Activated CD4-positive, alpha-beta memory T cell treated with anti-CD3 and anti-CD28 coated beads, Interleukin-2, amount 10 ng/mL, durations not matched to agents 7 days and 5 days (primary cell): Measurements from ENCODE around the gene ITIH4. TPM values are rescaled to one million over a fixed set of nuclear protein-coding genes. Genes with fewer than 3 reads are reported as not detected.

Source experiments
- CTCF ChIA-PET: fragments of 350-600 bp; sonication (Branson Sonifier 250); formaldehyde crosslinking; loops from one replicate; lab custom pipeline; 2021; ENCODE audit warnings: antibody characterized with exemption, inconsistent platforms; lab: Charles Lee
- POLR2A ChIA-PET: fragments of 350-600 bp; sonication (Branson Sonifier 250); formaldehyde crosslinking; loops from one replicate; lab custom pipeline; 2021; ENCODE audit warnings: antibody characterized with exemption; lab: Charles Lee
- DNase-seq: peaks from one replicate; pipeline ENCODE4 v3.0.0-alpha.2; 2020
- H3K27ac Mint-ChIP-seq: one replicate; pipeline ENCODE4 v1.8.0; 2021; ENCODE audit warnings: mild to moderate bottlenecking, mixed read lengths
- H3K27me3 Mint-ChIP-seq: one replicate; pipeline ENCODE4 v1.8.0; 2021; ENCODE audit warnings: mixed read lengths
- H3K36me3 Mint-ChIP-seq: one replicate; pipeline ENCODE4 v1.8.0; 2021; ENCODE audit warnings: low read depth, mixed read lengths
- H3K4me1 Mint-ChIP-seq: one replicate; pipeline ENCODE4 v1.8.0; 2021; ENCODE audit warnings: mixed read lengths
- H3K4me3 Mint-ChIP-seq: one replicate; pipeline ENCODE4 v1.8.0; 2021; ENCODE audit warnings: mild to moderate bottlenecking, mixed read lengths
- H3K9me3 Mint-ChIP-seq: one replicate; pipeline ENCODE4 v1.8.0; 2021; ENCODE audit warnings: mixed read lengths
- total RNA-seq, 2 experiments: library from RNA; stranded (reverse); gene quantifications; one replicate each; pipeline ENCODE4 v1.2.3, GENCODE V29; 2021

Gene ITIH4
- total RNA-seq, 2 experiments from 2014 or later: 16.0 to 16.2 TPM

DNA sequence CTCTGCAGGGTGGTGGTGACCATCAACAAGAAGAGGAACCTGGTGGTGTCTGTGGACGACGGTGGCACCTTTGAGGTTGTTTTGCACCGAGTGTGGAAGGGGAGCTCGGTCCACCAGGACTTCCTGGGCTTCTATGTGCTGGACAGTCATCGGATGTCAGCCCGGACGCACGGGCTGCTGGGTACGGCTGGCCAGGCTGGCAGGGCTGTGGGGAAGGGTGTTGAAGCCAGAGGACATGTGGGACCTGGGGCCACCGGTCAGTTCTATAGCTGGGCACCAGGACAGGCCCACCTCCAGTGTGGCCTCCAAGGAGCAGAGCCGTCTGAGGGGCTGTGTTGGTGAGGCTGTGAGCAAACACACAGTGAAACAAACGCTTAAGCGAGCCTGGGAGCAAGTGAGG is 39.7 kb downstream of the ITIH4 start:
- DNase-seq: no peak
- ChIA-PET POLR2A (interaction anchor here (1.2 kb wide), 1 partner anchor 10 kb away, joined by 3 read pairs; no protein-coding TSS in a partner anchor), CTCF (interaction anchor here (1.5 kb wide), 1 partner anchor 8 kb away, joined by 6 read pairs; no protein-coding TSS in a partner anchor)
- no peak overlapping the region for H3K4me3 Mint-ChIP-seq
- H3K9me3 Mint-ChIP-seq: no peaks in the 10 kb centered on the region
- H3K27ac Mint-ChIP-seq: no peak overlapping the region
- H3K36me3 Mint-ChIP-seq: no peaks in the 10 kb centered on the region
- H3K4me1 Mint-ChIP-seq: no peaks in the 10 kb centered on the region
- H3K27me3 Mint-ChIP-seq: no peaks in the 10 kb centered on the region

- H3K9me3 Mint-ChIP-seq: no peaks in the 10 kb centered on the region
- H3K36me3 Mint-ChIP-seq: no peaks in the 10 kb centered on the region
- ChIA-PET CTCF (interaction anchor here (1.5 kb wide), 1 partner anchor 8 kb away, joined by 6 read pairs; no protein-coding TSS in a partner anchor), POLR2A (no interaction called here)
- H3K27ac Mint-ChIP-seq: no peak overlapping the region
- H3K4me3 Mint-ChIP-seq: no peak overlapping the region
- no peak for DNase-seq
- H3K4me1 Mint-ChIP-seq: no peaks in the 10 kb centered on the region
- no peaks in the 10 kb centered on the region for H3K27me3 Mint-ChIP-seq
Observed at GRCh38 chr3:52790337-52790736, 40.1 kb downstream of the ITIH4 start.

DNA sequence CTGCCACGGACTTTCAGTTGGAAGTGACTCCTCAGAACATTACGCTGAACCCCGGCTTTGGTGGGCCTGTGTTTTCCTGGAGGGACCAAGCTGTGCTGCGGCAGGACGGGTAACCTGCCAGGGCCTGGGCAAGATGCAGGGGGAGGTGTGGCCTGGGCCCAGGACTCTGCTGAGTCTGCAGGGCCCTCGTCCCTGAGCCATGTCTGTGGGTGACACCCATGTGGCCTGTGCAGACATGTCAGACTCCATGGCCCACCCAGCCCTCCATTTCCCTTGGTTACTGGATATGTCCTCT is 40.8 kb downstream of the ITIH4 start:
- no peaks in the 10 kb centered on the region for H3K9me3 Mint-ChIP-seq
- H3K4me1 Mint-ChIP-seq: no peaks in the 10 kb centered on the region
- H3K36me3 Mint-ChIP-seq: no peaks in the 10 kb centered on the region
- H3K27me3 Mint-ChIP-seq: no peaks in the 10 kb centered on the region
- no peak overlapping the region for H3K4me3 Mint-ChIP-seq
- POLR2A ChIA-PET: no interaction called here
- no peak overlapping the region for H3K27ac Mint-ChIP-seq
- CTCF ChIA-PET: interaction anchor here (1.5 kb wide), 1 partner anchor 9 kb away, joined by 6 read pairs; no protein-coding TSS in a partner anchor
- no peak for DNase-seq

- no peaks in the 10 kb centered on the region for H3K36me3 Mint-ChIP-seq
- no peaks in the 10 kb centered on the region for H3K27me3 Mint-ChIP-seq
- no peaks in the 10 kb centered on the region for H3K9me3 Mint-ChIP-seq
- ChIA-PET CTCF (interaction anchor here (1.5 kb wide), 1 partner anchor 10 kb away, joined by 6 read pairs; no protein-coding TSS in a partner anchor), POLR2A (no interaction called here)
- no peak overlapping the region for H3K27ac Mint-ChIP-seq
- no peaks in the 10 kb centered on the region for H3K4me1 Mint-ChIP-seq
- H3K4me3 Mint-ChIP-seq: no peak overlapping the region
- no peak for DNase-seq
Observed at GRCh38 chr3:52788890-52789745, 41.4 kb downstream of the ITIH4 start.

DNA sequence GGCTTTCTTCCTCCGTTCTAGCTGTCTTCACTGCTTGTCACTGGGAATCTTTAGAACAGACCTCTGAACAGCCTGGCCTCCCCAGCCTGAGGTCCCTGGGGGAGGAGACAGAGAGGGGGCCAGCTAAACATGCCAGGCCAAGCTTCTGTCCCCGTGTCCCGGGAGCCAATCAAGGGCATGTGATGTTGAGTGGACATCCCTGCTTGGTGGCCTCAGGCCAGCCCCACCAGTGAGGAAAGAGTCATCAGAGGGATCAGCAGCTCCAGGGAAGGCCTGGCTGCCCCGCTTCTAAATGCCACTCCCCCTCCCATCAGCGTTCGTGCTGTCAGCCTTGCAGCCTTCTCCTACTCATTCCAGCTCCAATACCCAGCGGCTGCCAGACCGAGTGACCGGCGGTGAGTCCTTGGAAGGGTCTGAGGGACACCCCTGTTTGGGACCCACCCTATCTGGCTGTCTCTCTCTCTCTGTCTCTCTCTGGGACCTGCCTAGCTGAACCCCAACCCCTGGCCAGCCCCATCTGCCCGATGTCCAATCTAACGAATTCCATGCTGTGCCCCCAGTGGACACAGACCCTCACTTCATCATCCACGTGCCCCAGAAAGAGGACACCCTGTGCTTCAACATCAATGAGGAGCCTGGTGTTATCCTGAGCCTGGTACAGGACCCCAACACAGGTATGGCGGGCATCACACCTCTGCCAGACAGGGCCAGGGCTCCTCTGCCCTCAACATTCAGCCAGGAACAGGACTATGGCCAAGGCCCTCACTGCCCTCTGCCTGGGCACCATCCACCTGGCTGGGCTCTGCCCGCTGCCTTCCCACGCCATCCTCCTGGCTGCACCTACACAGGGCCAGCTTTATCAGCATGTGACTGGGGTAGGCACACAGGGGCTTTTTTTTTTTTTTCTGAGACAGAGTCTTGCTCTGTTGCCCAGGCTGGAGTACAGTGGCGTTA is 42.5 kb downstream of the ITIH4 start:
- ChIA-PET POLR2A (no interaction called here), CTCF (no interaction called here)
- Mint-ChIP-seq H3K4me3 (no peak overlapping the region), H3K4me1 (no peaks in the 10 kb centered on the region), H3K9me3 (no peaks in the 10 kb centered on the region), H3K36me3 (no peaks in the 10 kb centered on the region), H3K27me3 (peaks cover 3% of the 10 kb centered on the region), H3K27ac (no peak overlapping the region)
- DNase-seq: no peak

- ChIA-PET CTCF (no interaction called here), POLR2A (no interaction called here)
- H3K36me3 Mint-ChIP-seq: no peaks in the 10 kb centered on the region
Observed at GRCh38 chr3:52787246-52787645, 43.2 kb downstream of the ITIH4 start.

DNA sequence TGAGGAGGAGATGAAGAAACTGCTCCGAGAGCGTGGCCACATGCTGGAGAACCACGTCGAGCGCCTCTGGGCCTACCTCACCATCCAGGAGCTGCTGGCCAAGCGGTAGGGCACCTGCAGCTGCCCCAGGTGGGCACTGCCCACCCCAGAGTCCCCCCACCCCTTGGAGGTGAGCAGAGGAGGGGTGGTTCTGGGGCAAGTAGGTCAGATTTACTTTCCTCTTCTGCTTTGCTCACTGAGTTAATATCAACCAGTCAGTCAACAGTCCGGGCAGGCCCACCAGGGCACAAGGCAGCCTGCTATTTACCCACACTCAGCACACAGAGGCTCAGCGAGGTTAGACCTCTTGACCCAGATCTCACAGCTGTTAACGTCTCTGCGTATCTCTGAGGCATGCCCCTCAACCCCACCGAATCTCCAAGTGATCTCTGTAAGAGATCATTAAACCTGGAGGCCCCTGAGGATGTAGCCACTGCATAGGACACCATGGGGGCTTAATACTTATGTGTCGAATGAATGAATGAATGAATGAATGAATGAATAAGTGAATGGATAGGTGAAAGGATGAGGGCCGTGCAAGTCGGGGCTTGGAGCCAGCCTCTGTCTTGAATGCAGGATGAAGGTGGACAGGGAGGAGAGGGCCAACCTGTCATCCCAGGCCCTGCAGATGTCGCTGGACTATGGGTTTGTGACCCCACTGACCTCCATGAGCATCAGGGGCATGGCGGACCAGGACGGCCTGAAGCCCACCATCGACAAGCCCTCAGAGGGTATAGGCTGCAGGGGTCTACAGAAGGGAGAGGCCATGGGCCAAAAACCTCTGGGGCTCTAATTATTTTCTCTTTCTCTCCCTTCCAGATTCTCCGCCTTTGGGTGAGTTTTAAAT is 43.9 kb downstream of the ITIH4 start:
- ChIA-PET CTCF (no interaction called here), POLR2A (no interaction called here)
- Mint-ChIP-seq H3K9me3 (no peaks in the 10 kb centered on the region), H3K36me3 (no peaks in the 10 kb centered on the region), H3K4me1 (no peaks in the 10 kb centered on the region), H3K4me3 (no peak overlapping the region), H3K27me3 (peaks cover 9% of the 10 kb centered on the region), H3K27ac (no peak overlapping the region)
- DNase-seq: no peak

More at GRCh38 chr3:52787246-52787645, 43.2 kb downstream of the ITIH4 start:
- H3K9me3 Mint-ChIP-seq: no peaks in the 10 kb centered on the region
- no peak for DNase-seq
- H3K27ac Mint-ChIP-seq: no peak overlapping the region
- no peaks in the 10 kb centered on the region for H3K4me1 Mint-ChIP-seq
- H3K4me3 Mint-ChIP-seq: no peak overlapping the region
- peaks cover 9% of the 10 kb centered on the region for H3K27me3 Mint-ChIP-seq

DNA sequence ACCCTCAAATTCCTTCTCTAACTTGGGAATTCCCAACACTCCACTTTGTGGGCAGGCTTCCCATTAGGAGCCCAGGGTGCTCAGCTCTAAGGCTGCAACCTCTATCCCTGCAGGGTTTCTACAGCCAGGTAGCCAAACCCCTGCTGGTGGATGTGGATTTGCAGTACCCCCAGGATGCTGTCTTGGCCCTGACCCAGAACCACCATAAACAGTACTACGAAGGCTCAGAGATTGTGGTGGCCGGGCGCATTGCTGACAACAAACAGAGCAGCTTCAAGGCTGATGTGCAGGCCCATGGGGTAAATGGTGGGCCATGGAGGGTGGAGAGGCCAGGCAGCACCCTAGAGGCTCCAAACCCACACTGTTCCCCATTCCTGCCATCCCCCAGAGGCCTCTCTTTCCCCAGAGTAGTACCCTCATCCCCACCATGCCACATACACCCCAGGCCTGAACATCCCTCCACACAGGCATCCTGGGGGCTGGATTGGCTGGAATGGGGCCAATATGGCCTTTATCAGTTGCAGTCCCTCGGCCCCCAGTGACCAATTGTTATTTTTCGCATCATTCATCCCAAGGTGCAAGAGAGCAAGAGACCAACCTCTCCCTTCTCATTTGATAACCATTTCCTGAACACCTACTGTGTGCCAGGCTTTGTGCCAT is 45.4 kb downstream of the ITIH4 start:
- CTCF ChIA-PET: no interaction called here
- Mint-ChIP-seq H3K9me3 (no peaks in the 10 kb centered on the region), H3K27me3 (peaks cover 14% of the 10 kb centered on the region), H3K4me1 (no peaks in the 10 kb centered on the region), H3K36me3 (no peaks in the 10 kb centered on the region), H3K27ac (no peak overlapping the region), H3K4me3 (no peak overlapping the region)
- DNase-seq: no peak
- POLR2A ChIA-PET: no interaction called here

DNA sequence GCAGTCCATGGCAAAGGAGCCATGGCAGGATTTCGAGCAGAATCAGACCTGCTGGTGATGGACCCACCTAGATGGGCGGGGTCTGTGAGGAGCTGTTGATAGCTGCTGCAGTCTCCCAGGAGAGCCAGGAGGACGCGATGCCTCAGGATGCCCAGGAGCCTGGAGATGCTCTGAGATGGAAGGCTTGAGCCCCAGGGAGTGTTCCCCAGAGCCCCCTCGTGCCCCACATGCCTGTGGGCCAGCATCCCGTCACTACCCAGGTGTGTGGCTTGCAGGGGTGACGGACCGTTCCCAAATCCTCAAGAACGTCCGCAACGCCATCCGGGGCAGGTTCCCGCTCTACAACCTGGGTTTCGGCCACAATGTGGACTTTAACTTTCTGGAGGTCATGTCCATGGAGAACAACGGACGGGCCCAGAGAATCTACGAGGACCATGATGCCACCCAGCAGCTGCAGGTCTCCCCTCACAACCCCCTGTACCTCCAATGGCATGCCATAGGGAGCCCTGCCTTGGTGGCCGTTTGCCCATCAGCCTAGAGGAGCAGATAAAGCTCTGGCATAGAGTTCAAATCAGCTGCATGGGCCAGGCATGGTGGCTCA is 46.4 kb downstream of the ITIH4 start:
- H3K27ac Mint-ChIP-seq: no peak overlapping the region
- CTCF ChIA-PET: no interaction called here
- POLR2A ChIA-PET: interaction anchor here (1.0 kb wide), 1 partner anchor 9 kb away, joined by 3 read pairs; no protein-coding TSS in a partner anchor
- no peak overlapping the region for H3K4me3 Mint-ChIP-seq
- no peak for DNase-seq
- H3K36me3 Mint-ChIP-seq: no peaks in the 10 kb centered on the region
- H3K4me1 Mint-ChIP-seq: no peaks in the 10 kb centered on the region
- H3K27me3 Mint-ChIP-seq: peaks cover 14% of the 10 kb centered on the region
- no peaks in the 10 kb centered on the region for H3K9me3 Mint-ChIP-seq

- Mint-ChIP-seq H3K27me3 (peaks cover 14% of the 10 kb centered on the region), H3K9me3 (no peaks in the 10 kb centered on the region), H3K36me3 (no peaks in the 10 kb centered on the region), H3K4me1 (no peaks in the 10 kb centered on the region), H3K27ac (no peak overlapping the region), H3K4me3 (no peak overlapping the region)
- no peak for DNase-seq
- CTCF ChIA-PET: interaction anchor here (1.4 kb wide), 1 partner anchor 41 kb away, joined by 3 read pairs; no protein-coding TSS in a partner anchor
- POLR2A ChIA-PET: interaction anchor here (1.0 kb wide), 1 partner anchor 8 kb away, joined by 3 read pairs; no protein-coding TSS in a partner anchor
Observed at GRCh38 chr3:52783211-52783555, 47.3 kb downstream of the ITIH4 start.

- Mint-ChIP-seq H3K4me3 (no peak overlapping the region), H3K9me3 (no peaks in the 10 kb centered on the region), H3K27me3 (peaks cover 14% of the 10 kb centered on the region), H3K4me1 (no peaks in the 10 kb centered on the region), H3K27ac (no peak overlapping the region), H3K36me3 (no peaks in the 10 kb centered on the region)
- no peak for DNase-seq
- POLR2A ChIA-PET: no interaction called here
- CTCF ChIA-PET: interaction anchor here (0.5 to 1.4 kb wide), 2 partner anchors 40 to 283 kb away, joined by 3 read pairs; no protein-coding TSS in a partner anchor
Observed at GRCh38 chr3:52782412-52783210, 47.9 kb downstream of the ITIH4 start.
